Activated CD8-positive, alpha-beta memory T cell treated with anti-CD3 and anti-CD28 coated beads, Interleukin-2, amount 50 U/mL, for 1 hour (primary cell): ENCODE results near the gene E2F2.
A peak's percentile ranks its signal among the peaks of the same experiment; 100 is the strongest.

Source experiments
- DNase-seq: peaks from one replicate; pipeline ENCODE4 v3.0.0-alpha.2; 2020; ENCODE audit errors: extremely low read depth

Gene E2F2

GRCh38 chr1:23484253-23485001, 46.6 kb downstream of the E2F2 start:
- DNase-seq: peak; percentile 84

GRCh38 chr1:23483321-23484252, 47.4 kb downstream of the E2F2 start, which contains the start of gene ASAP3:
Gene ASAP3, minus strand, starts transcription at chr1:23484179. Its CDS starts 46 bp downstream, at chr1:23484133.
- no peak for DNase-seq

- DNase-seq: no peak
Observed at GRCh38 chr1:23481904-23482303, 49.1 kb downstream of the E2F2 start.

GRCh38 chr1:23481026-23481597, 49.9 kb downstream of the E2F2 start:
- DNase-seq: no peak

GRCh38 chr1:23480187-23481025, 50.6 kb downstream of the E2F2 start:
- no peak for DNase-seq

GRCh38 chr1:23479666-23479941, 51.4 kb downstream of the E2F2 start:
- DNase-seq: no peak

- no peak for DNase-seq
Observed at GRCh38 chr1:23478896-23479665, 52.0 kb downstream of the E2F2 start.

GRCh38 chr1:23477359-23478144, 53.5 kb downstream of the E2F2 start:
- no peak for DNase-seq

GRCh38 chr1:23475641-23476040, 55.4 kb downstream of the E2F2 start:
- DNase-seq: no peak

GRCh38 chr1:23475134-23475628, 55.9 kb downstream of the E2F2 start:
- DNase-seq: no peak

GRCh38 chr1:23473037-23473800, 57.8 kb downstream of the E2F2 start:
- DNase-seq: no peak

- no peak for DNase-seq
Observed at GRCh38 chr1:23472351-23473036, 58.5 kb downstream of the E2F2 start.

- no peak for DNase-seq
Observed at GRCh38 chr1:23471473-23472075, 59.5 kb downstream of the E2F2 start.

- no peak for DNase-seq
Observed at GRCh38 chr1:23470282-23471070, 60.6 kb downstream of the E2F2 start.

GRCh38 chr1:23469372-23469982, 61.6 kb downstream of the E2F2 start:
- DNase-seq: no peak

- DNase-seq: no peak
Observed at GRCh38 chr1:23466423-23466989, 64.5 kb downstream of the E2F2 start.

- DNase-seq: no peak
Observed at GRCh38 chr1:23463286-23463685, 67.7 kb downstream of the E2F2 start.
